HG02763 (cell line): Measurements from ENCODE around the gene FABP2.
"Not testable (repeated sequence)": the region's sequence is repeated elsewhere in the genome, so short reads cannot be mapped to it uniquely, and the experiment has no call there.

Source experiments
- ATAC-seq: cut with Tn5 transposase; IDR thresholded peaks from one replicate; pipeline ENCODE4 v1.9.1; 2021; ENCODE audit warnings: mild to moderate bottlenecking, moderate library complexity; ENCODE audit not compliant: unreplicated experiment

Gene FABP2

DNA sequence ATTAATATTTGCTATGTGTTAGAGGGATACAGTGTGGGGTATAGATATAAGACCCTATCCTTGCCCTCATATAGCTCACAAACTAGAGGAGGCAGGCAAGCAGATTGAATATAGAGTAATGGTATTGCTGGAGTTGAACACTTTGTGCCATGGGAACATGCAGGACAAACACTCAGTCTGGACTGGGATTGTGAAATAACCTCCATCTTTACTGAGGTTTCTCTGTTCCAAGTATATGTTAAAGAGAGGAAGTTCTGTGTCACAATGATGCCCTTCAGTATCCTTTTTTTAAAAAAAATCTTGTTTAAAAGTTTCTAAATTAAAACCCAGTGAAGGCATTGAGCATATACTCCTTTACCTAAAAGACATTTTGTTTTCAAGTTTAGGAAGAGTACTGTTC, 8.7 kb downstream of the FABP2 start:
- no peak for ATAC-seq

DNA sequence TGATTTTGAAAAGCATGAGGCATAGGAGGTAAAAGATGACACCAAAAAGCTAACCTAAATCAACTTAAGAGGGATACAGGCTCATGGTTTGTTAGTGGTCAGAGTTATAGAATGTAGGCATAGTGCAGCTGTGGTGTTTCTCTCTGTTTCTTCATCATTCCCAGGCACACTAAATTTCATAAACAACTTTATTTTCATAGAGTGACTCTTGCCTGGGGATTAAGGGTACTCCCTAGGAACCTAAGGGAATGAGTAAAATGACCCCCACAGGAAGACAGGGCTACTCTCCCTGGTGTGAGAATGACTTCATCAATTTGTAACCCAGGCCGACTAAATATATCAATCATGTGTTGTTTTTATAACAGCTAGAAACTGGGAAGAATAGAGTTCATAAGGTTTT, 11.1 kb downstream of the FABP2 start:
- no peak for ATAC-seq

DNA sequence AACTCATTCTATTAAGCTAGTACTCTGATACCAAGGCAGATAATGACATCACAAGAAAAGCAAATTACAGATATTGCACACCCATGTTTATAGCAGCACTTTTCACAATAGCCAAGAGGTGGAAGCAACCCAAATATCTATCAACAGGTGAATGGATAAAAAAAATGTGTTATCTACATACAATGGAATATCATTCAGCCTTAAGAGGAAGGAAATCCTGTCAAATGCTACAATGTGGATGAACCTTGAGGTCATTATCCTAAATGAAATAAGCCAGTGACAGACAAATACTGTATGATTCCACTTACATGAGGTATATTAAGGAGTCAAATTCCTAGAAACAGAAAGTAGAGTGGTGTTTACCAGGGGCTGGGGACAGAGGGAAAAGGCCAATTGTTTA, 14.3 kb downstream of the FABP2 start:
- ATAC-seq = no peak

DNA sequence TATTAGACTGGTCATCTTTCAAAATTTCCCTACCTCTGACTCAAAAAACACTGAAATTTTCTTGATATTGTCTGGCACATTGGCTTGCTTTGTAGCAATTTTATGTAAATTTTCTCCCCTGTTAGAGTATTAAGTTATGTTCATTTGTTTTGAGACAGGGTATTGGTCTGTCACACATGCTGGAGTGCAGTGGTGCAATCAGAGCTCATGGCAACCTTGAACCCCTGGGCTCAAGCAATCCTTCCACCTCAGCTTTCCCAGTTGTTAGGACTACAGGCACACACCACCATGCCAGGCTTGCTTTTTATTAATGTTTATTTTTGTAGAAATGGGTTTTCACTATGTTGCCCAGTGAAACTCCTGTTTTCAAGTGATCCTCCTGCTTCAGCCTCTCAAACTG, 17.5 kb downstream of the FABP2 start:
- no peak for ATAC-seq

DNA sequence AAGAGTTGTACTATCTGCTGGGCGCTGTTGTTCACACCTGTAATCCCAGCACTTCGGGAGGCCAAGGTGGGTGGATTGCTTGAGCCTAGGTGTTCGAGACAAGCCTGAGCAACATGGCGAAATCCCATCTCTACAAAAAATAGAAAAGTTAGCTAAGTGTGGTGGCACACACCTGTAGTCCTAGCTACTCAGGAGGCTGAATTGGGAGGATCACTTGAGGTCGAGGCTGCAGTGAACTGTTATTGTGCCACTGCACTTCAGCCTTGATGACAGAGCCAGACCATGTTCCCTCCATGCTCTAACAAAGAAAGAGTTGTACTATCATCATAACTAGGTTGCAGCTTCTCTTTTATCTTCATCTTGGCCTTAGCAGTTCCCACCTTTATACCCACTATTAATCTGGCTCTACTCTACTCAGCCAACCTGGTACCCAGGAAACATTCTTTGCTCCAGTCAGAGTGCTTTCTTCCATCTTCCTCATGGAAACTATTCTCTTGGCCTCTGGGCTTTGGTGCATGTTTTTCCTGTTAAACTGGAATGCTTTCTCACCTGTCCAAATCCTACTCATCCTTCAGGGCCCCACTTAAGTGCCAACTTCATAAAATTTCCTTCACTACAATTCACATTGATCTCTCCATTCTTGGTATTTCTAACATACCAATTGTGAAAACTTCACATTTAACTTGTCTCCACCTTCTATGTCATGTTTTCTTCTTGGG, 18.2 kb downstream of the FABP2 start:
- ATAC-seq = no peak

DNA sequence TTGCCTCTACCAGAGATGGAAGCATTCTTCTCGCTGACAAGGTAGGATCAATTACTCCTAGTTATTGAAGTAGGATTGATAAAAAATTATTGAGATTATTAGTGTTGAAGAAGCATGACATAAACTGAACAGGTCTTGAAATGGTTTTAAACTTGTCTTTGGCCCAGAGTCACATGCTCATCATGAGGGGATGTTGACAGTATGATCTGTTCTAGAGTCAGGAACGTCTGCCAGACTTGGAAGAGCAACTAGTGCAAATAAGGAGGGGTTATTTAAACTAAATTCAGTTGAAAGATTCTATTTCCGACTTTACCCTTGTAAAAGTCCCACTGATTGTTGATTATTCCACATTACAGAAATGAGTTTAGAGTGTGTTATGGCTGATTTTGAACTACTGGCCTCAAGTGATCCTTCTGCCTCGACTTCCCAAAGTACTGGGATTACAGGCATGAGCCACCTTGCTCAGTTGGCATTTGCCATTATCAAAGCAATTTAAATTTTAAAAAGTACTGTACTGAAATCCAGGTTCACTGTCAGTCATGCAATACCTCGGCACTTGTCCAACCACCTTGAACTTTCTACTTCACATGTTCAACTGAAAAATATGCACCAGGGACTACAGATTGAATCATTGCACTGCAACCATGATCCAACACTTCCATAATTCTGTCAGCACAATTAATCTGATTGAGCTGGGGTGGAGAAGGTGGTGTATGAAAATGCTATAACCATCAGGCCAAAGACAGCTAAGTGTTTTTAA, 19.7 kb downstream of the FABP2 start:
- no peak for ATAC-seq

DNA sequence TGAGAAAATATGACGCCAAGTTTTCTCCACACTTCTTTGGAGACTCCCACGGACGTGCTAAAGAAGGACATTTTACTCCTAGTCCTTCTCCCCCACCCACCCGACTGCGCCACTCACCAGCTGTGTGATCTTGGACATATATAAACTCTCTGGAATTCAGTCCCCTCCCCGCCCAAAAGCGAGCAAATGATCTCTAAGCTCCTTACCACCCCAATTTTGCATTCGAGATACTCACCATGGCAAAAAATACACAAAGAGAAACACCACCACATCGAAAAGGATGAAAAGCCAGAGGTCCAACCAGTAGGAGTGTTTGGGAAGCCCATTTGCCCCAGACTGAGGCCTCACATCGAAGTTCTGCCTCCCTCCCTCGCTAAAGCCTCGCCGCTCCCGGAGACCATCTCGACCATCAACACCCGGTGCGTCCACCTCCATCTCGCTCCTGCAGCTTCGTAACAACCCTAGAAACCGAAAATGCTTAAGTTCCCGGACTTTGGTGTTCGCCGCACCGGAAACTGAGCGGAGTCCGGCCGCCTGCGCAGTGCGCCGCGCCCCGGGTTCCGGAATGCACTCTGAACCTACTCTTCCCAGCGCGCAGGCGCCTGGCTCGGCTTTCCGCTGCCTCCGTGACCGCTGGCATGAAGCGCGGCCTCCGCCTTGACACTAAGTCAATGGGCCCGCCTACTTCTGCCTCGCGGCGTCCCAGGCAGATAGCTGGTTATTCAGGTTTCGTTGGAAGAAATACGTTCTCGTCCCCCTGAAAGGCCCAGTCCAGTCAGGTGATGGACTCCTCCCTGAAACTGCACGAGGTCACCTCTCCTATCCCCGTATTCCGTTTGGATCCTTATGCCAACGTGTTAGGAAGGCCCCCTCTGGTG, 21.6 kb downstream of the FABP2 start:
- peak; percentile 96 for ATAC-seq

DNA sequence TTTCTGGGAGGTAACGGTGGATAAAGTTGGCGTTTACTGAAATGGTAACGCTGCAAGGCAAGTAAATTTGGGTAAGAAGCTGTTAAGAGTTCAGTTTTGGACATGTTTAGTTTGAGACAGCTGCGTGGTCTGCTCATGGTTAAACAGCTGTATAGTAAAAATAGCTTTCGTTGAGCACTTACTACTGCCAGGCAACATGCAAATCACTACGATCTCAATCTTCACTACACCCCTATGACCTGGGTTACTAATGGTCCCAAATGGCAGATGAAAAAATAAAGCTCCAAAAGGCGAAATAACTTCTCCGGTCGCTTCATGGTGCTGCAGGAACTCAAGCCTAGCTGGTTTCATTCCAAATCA, 22.2 kb downstream of the FABP2 start:
- ATAC-seq = peak; percentile 57

DNA sequence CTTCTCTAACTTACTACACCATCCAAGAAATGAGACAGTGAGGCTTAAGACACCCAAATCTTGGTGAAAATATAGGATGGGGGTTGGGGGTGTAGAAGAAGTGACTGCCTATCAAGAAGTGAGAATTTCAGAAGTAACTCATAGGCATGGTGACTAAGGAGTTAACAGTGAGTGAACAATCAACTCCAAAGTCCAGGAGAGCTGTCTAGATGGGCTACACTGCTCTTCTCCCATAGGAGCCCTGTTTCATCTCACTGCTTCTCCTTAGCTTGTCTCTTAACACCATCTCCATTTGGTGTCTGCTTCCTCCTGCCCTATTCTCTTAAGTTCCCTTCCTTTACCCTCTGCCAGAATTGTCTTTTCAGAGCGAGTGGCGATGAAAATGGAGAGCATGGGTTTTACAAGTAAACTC, 22.7 kb downstream of the FABP2 start:
- ATAC-seq = no peak

DNA sequence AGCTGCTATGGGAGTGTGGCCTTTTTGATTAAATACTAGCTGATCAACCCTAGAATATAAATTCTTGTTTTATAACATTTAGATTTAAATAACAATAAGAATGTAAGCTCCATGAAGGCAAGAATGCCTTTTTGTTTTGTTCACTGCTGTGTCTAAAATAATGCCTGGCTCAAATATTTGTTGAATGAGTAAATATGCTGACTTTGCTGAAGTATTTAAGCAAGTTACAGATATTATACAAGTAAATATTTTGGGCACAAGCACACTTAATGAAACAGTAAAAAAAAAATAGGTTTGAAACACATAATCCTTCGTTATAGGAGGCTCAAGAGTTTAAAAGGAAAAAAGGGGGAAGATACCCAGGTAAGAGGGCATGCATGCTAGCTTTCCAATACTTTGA, 24.1 kb downstream of the FABP2 start:
- ATAC-seq = no peak

DNA sequence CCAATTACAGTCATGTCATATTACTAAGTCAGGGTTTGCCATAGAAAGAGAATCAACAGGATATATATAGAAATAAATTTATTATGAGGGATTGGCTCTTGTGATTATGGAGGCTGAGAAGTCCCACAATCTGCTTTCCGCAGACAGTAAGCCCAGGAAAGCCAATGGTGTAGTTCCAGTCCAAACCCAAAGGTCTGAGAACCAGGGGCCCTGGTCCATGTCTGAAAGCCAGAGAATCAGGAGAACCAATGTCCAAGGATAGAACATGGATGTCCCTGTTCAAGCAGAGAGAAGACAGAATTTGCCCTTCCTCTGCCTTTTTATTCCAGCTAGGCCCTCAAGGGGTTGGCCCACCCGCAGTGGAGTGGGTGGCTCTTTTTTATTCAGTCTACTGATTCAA, 25.6 kb downstream of the FABP2 start:
- ATAC-seq = no peak

DNA sequence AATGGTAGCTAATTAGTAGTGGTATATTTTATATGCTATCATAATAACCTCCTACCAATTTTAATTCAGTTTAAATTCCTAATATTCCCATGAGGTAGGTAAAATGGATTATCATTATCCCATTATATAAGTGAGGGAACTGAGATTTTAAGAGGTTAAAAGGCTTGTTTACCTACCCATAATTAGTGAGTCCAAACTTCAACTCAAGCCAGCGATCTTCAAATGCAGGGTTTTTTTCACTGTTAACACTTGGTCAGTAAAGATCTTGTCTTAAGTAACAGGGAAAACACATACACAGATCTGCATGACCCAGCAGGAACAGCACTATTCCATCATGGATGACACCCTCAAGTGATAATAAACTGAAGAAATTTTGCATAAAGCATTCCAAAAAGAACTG, 31.3 kb downstream of the FABP2 start:
- ATAC-seq = no peak

DNA sequence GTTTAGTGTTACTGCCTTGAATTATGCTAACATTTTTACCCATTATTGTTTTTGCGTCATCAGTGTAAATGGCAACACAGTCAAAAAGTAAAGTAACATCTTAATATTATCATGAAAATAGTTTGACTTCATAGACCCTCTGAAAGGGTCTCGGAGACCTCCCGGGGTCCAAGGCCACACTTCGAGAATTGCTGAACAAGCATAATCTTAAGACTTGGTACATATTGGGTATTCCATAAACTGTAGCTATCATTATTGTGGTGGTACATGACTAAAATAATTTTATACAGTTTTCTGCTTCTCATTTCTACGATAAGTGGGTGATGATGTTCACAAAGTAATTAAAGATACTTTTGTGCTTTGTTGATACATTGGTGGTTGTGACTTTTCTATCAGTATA, 32.6 kb downstream of the FABP2 start:
- ATAC-seq = no peak

DNA sequence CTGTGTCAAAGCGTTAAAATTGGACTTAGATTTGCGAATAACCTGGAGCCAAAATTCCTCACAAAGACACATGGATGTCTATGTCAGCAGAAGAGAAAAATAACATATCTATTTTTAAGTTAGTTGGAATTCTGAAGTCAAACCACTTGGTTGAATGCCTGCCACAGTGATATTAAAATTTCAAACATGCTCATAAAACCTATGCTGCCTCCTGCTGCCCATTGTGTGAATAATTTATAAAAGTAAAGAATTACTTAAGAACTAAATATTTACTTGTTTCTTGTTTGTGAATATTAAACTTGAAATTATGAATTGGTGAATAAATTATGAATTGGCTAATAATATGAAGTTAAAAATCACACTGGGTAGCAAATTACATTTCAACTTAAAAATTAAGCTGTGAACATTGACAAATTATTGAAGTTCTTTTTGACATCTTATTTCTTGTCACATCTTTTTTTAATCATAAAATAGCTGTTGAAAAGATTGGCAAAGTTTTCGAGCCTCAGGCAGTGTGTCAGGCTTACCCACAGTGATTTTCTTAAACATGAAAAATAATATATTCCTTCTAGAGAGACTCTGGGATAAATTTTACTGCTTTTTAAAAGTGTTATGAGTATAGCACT, 35.4 kb downstream of the FABP2 start:
- ATAC-seq = no peak

DNA sequence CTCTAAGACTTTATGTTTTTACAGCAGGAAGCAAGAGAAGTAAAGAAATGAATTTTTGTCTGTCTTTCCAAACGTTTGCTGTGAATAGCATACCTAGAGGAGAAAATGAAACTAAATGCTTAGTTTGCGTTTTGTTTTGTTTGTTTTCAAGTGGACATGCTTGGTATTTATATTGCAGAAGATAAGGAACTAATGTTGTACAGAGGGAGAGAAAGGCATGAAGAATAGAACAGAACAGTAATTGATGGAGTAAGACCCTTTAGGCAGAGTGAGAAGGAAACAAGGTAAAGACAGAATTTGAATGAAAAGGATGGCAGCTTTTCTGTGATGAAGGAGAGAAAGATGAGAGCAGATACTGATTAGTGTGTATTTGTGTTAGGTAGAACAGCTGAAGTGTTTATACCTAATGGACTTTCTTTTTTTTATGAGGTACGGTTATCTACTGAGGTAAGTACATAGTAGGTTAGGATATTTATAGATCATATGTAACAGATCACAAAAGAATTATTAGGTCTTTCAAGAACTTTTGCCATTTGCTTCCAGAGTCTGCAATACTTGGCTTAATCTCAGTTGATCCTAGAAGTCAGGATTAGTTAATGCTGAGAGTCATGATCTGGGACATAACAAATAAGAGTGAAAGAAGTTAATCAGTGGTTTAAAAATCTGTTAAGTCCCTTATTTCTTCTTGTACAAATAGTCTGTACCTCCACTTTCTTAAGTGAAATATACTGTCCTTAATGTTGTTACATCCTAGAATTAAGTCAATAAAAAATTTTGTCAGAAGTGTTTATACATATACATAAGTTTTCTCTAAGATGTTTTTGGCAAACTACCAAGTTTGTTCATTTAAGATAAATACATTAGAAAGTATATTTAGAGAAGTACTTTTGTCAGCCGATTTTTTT, 36.8 kb downstream of the FABP2 start:
- ATAC-seq = no peak

DNA sequence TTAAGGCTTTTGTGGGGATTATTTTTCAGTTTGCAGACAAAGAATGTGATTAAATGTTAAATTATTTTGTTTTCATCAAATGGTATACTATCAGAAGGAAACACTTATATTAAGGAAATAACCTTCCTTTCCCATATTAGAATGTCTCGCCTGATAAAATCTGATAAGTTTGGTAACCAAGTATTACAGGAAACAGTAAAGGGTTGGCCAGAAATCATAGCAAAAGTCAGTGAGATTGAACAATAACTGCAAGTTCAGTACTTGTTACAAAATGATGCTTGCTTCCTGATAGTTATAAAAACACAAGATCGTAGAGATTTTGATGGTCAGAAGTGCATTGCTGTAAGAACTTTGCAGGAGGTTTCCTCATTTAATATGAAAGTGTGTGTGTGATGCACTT, 40.5 kb downstream of the FABP2 start:
- ATAC-seq = no peak

DNA sequence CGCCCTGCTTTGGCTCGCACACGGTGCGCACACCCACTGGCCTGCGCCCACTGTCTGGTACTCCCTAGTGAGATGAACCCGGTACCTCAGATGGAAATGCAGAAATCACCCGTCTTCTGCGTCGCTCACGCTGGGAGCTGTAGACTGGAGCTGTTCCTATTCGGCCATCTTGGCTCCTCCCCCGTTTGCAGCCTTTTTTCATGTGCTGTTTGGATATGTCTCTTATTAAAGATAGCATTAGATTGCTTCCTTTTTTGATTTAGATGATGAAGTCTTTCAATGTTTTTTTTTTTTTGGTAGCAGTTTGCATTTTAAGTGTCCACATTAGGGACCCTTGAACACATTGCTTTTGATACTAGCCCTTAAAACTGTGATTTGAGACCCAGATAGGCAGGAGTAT, 42.0 kb downstream of the FABP2 start:
- not testable (repeated sequence) for ATAC-seq

DNA sequence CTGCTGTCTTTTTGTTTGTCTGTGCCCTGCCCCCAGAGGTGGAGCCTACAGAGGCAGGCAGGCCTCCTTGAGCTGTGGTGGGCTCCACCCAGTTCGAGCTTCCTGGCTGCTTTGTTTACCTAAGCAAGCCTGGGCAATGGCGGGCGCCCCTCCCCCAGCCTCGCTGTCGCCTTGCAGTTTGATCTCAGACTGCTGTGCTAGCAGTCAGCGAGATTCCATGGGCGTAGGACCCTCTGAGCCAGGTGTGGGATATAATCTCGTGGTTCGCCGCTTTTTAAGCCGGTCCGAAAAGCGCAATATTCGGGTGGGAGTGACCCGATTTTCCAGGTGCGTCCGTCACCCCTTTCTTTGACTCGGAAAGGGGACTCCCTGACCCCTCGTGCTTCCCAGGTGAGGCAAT, 42.4 kb downstream of the FABP2 start:
- not testable (repeated sequence) for ATAC-seq

DNA sequence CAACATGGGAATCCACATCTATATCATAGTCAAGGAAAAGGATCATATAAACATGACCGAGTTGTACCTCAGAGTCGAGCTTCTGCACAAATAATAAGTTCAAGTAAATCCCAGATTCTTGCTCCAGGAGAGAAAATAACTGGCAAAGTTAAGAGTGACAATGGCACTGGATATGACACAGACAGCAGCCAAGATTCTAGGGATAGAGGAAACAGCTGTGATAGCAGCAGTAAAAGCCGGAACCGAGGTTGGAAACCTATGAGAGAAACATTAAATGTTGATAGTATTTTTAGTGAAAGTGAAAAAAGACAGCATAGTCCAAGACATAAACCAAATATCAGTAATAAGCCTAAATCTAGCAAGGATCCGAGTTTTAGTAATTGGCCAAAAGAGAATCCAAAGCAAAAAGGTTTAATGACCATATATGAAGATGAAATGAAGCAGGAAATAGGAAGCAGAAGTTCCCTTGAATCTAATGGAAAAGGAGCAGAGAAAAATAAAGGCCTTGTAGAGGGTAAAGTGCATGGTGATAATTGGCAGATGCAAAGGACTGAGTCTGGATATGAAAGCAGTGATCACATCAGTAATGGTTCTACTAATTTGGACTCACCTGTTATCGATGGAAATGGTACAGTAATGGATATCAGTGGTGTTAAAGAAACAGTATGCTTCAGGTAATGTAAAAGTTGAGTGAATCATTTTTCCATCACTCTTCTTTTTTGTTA, 50.4 kb downstream of the FABP2 start:
- no peak for ATAC-seq

DNA sequence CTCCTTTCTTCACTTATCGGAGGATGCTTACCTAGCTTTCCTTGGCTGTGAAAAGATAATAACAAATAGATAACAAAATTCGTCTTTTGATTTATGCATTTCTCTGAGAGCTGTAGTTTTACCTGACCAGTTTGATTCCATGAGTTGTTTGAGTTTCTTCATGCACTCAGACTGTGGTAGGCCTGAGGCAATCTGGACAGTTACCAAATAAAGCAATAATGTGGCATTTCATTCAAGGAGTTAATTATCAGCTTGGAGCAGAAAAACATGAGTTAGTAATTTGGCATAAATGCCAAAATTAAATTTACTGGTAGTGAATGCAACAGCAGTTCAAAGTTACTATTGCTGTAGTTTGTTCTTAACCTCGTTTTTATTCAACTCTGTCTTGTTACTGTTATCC, 53.5 kb downstream of the FABP2 start:
- ATAC-seq = no peak
